Measurements from ENCODE around the gene DMGDH.

DMGDH gene

DNA sequence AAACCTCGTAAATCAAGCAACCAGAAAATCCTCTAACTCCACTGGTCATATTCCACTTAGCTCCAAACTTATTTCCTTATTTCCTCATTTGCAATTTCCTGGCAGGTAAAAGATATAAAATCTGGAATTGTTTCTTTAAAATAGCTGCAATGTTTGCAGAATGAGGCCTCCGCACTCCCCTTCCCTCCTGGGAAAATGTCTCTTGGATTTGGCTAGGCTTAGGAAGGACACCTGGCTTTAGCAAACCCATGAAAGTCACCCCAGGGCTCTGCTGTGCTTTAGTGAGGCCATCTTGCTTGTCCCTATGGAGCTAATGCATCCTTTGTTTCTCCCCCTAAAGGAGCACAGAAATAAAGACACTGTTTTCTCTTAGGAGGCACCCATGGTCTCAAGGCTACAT lies 94.9 kb downstream of the DMGDH start:
- DNase-seq (ENCODE audit: low read depth in 2 of 2), result no peak

GRCh38 chr5:78974011-78974410 lies 95.5 kb downstream of the DMGDH start:
- DNase-seq (ENCODE audit: low read depth in 2 of 2), result no peak

DNA sequence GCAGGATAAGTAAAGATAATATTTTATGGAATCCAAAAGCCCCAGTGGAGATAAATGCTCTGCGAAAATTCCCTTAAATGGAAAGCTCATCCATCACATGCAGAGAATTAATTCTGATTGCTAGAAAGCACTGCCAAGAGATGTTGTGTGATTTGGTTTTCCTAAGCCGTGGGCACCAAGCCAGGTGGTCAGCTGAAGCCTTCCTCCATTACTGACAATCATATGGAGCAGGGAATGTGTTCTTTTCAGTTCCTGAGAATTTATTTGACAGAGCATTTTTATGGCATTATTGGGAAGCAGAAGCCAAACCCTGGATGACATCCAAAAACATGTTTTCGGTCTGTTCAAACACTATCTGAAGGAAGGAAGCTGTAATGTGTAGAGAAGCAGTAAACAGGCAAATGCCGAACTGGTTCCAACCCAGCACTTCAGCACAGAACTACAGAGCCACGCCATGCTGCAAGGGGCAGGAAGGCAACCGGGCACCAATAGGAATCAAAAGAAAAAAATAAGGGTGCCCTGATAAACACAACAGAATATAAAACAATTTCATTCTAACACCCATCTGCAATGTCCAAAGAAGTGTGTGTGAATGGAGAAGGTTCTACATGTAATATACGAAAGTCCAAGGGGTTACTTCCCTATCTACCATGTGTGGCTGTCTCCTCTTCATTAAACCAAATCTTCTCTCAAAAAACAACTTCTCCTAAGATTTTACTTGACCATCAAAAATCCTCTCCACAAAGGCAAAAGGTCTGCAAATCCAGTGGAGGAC lies 96.6 kb downstream of the DMGDH start:
- DNase-seq (ENCODE audit: low read depth in 2 of 2), result no peak

- DNase-seq (ENCODE audit: low read depth in 2 of 2), result no peak
Measured at GRCh38 chr5:78971998-78972397, 97.5 kb downstream of the DMGDH start.

GRCh38 chr5:78968781-78969180 lies 100.7 kb downstream of the DMGDH start:
- DNase-seq (ENCODE audit: low read depth in 2 of 2), result no peak

GRCh38 chr5:78964889-78965288 lies 104.6 kb downstream of the DMGDH start:
- DNase-seq (ENCODE audit: low read depth in 2 of 2), result no peak

DNA sequence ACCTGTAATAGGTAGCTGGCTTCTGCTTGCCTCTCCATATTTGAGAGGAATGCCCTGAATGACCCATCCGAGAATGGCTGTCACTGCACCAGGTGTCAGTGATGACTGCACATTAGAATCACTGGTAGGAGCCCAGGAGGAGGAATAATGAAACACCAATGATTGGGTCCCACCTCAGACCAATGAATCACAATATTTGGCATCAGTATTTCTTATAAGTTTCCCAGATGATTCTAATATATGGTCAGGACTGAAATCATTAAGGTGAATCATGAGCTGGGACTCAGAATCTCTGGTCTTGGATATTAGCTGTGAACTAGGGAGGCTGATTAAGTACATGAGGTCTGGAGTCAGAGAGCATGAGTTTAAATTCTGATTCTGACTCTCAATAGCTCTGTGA lies 107.7 kb downstream of the DMGDH start:
- DNase-seq (ENCODE audit: low read depth in 2 of 2), result no peak

DNA sequence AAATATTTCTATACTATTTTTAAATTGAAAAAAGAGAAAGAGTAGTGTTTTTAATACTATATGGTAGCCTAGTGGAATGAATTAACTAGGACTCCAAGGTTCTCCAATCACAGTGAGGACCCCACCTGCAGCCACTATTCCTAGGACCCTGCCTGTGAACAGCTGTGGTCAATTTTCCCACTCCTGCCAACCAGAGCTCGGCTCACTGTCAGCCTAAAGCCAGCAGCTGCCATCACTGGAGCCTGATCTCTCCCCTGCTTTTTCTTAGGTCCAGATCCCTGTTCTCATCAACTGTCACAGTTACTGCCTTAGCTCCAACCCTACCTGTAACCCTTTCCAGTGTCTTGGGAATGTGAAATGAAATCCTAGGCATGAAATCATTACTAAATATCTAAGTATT lies 109.7 kb downstream of the DMGDH start:
- no peak for DNase-seq (ENCODE audit: low read depth in 2 of 2)

- no peak for DNase-seq (ENCODE audit: low read depth in 2 of 2)
Measured at GRCh38 chr5:78958672-78959445, 110.6 kb downstream of the DMGDH start.

DNA sequence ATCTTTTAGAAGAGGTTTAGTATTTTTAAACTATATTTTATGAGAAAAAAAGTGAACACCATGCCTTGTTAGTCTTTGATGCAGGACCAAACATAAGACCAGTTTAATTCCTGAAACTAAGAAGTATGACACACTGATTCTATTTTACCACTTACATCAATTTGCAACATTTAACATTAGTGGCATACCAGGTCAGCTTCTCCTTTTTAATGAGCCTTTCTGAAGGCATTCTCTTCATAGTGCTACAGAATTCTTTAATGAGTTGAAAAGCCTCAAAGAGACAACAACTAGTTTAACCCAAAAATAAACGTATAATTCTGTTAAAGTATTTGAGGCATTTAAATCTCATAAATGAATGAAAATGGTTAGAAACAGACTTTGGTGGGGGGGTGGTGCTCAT lies 112.6 kb downstream of the DMGDH start:
- DNase-seq (ENCODE audit: low read depth in 2 of 2), result no peak

- no peak for DNase-seq (ENCODE audit: low read depth in 2 of 2)
Measured at GRCh38 chr5:78953092-78953800, 116.2 kb downstream of the DMGDH start.

Measured in stimulated activated CD4-positive, alpha-beta T cell treated with anti-CD3 and anti-CD28 coated beads, Interleukin-12 subunit alpha, Interleukin-12 subunit beta, amount 100 ng/mL, for 24 hours (primary cell).